Measurements from ENCODE around the gene KCNQ1.

Gene KCNQ1

GRCh38 chr11:2696455-2696854 lies 251.6 kb downstream of the KCNQ1 start:
- Mint-ChIP-seq H3K9me3 (no peaks in the 10 kb centered on the region), H3K4me3 (no peak overlapping the region), H3K27ac (no peak overlapping the region), H3K27me3 (peaks cover 12% of the 10 kb centered on the region), H3K4me1 (peaks cover 16% of the 10 kb centered on the region), H3K36me3 (peaks cover 11% of the 10 kb centered on the region)
- CTCF ChIA-PET = no interaction called here
- DNase-seq = no peak

GRCh38 chr11:2697866-2698265 lies 253.1 kb downstream of the KCNQ1 start:
- DNase-seq = peak; percentile 3
- H3K27ac Mint-ChIP-seq = no peak overlapping the region
- CTCF ChIA-PET = no interaction called here
- no peak overlapping the region for H3K4me3 Mint-ChIP-seq
- H3K9me3 Mint-ChIP-seq = no peaks in the 10 kb centered on the region
- peaks cover 12% of the 10 kb centered on the region for H3K27me3 Mint-ChIP-seq
- peaks cover 16% of the 10 kb centered on the region for H3K4me1 Mint-ChIP-seq
- H3K36me3 Mint-ChIP-seq = peaks cover 11% of the 10 kb centered on the region

DNA sequence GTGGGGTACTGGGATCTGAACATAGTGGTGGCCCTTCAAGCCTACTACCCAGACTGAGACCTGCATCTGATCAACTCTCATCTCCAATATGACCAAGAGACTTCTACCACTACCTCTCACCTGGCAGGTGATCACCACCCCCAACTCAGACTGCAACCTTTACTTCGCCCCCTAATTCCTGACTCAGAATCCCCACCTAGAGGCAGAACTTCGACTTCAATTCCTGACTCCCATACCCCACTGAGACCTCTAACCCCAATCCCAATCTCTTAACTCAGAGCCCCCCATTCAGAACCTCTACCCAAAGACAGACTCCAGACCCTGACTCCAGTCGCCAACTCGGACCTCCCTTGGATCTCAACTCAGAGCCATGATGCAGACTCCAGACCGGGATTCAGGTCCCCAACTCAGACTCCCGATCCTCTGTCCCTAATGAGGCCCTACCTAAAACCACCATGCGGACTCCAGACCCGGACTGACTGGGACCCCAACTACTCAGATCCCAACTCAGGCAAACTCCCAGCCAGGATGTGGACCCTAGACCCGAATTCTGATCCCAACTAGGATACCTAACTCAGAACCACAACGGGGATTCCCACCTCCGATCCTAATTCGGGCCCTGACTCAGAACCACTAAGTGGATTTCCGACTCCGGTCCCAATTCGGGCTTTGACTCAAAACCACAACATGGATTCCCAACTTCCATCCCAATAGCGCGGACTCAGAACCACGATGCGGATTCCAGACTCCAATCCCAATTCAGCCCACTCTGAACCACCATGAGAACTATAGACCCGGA lies 253.8 kb downstream of the KCNQ1 start:
- H3K36me3 Mint-ChIP-seq = peaks cover 11% of the 10 kb centered on the region
- peaks cover 16% of the 10 kb centered on the region for H3K4me1 Mint-ChIP-seq
- CTCF ChIA-PET = no interaction called here

DNA sequence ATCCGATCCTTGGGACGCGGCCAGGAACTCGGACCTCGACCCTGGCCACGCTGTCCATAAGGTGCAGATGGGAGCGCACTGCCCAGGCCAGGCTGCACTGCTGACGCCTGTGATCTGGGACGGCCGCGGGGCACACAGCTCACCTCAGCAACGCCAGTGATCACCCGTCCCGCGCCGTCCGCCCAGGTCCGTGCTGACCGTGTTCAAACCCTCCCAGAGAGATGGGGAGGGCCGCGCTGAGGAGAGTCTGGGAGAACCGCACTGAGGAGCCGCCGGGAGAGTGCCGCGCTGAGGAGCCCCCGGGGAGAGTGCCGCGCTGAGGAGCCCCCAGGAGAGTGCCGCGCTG lies 254.3 kb downstream of the KCNQ1 start:
- H3K4me1 Mint-ChIP-seq = peaks cover 16% of the 10 kb centered on the region
- H3K4me3 Mint-ChIP-seq = peak overlapping the region; percentile 78
- H3K36me3 Mint-ChIP-seq = peaks cover 11% of the 10 kb centered on the region
- peak overlapping the region; percentile 60 for H3K27ac Mint-ChIP-seq
- DNase-seq = peak; percentile 29
- no peaks in the 10 kb centered on the region for H3K9me3 Mint-ChIP-seq
- CTCF ChIA-PET = no interaction called here
- peaks cover 12% of the 10 kb centered on the region for H3K27me3 Mint-ChIP-seq

More for the DNA sequence above, 253.8 kb downstream of the KCNQ1 start:
- H3K9me3 Mint-ChIP-seq = no peaks in the 10 kb centered on the region
- no peak overlapping the region for H3K27ac Mint-ChIP-seq
- H3K4me3 Mint-ChIP-seq = peak overlapping the region; percentile 78
- DNase-seq = peak; percentile 5
- peaks cover 12% of the 10 kb centered on the region for H3K27me3 Mint-ChIP-seq

DNA sequence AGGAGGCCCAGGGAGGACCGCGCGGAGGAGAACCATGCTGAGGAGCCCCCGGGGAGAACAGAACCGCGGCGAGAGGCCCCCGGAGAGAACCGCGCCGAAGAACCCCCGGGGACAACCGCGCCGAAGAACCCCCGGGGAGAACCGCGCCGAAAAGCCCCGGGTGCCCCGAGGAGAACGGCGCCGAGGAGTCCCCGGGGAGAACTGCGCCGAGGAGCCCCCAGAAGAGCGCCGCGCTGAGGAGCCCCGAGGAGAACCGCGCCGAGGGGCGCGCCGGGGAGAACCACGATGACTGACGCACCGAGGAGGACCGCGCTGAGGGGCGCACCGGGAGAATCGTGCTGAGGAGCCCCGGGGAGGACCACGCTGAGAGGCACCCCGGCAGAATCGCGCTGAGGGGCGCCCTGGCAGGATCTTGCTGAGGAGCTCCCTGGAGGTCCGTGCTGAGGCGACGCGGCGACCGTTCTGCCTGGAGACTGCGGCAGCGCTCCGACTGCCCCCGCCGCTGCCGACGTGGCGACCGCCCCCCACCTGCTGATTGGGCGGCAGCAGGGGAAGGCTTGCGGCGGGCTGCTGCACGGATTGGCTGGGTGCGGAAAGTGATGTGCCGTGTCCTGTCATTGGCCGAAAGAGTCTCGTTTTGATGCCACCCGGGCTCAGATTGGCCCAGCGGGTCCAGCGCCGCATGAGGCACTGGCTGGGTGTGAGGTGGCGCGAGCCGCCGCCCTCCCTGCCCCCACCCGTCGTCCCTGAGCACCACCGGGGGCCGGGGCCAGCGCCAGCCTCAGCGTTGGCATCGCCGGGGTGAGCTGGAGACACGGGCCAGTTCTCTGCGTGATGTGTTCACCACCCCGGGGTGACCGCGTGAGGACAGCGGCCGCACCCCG lies 255.0 kb downstream of the KCNQ1 start, which contains the start of gene KCNQ1OT1:
Gene KCNQ1OT1, minus strand, starts transcription at position 464 of the 884 bp plus-strand sequence.
- CTCF ChIA-PET = no interaction called here
- H3K36me3 Mint-ChIP-seq = peaks cover 11% of the 10 kb centered on the region

GRCh38 chr11:2700415-2701211 lies 255.8 kb downstream of the KCNQ1 start:
- peak; percentile 63 for DNase-seq
- CTCF ChIA-PET = no interaction called here
- Mint-ChIP-seq H3K4me3 (peak overlapping the region; percentile 71), H3K36me3 (peaks cover 11% of the 10 kb centered on the region), H3K27ac (peak overlapping the region; percentile 74), H3K27me3 (peaks cover 12% of the 10 kb centered on the region), H3K9me3 (no peaks in the 10 kb centered on the region), H3K4me1 (peaks cover 16% of the 10 kb centered on the region)

More for the DNA sequence above, 255.0 kb downstream of the KCNQ1 start, which contains the start of gene KCNQ1OT1:
- no peaks in the 10 kb centered on the region for H3K9me3 Mint-ChIP-seq
- peak within 1 kb of the TSS; percentile 78 for H3K4me3 Mint-ChIP-seq
- peaks cover 16% of the 10 kb centered on the region for H3K4me1 Mint-ChIP-seq
- DNase-seq = peak; percentile 90
- H3K27ac Mint-ChIP-seq = peak within 1 kb of the TSS; percentile 74
- H3K27me3 Mint-ChIP-seq = peaks cover 12% of the 10 kb centered on the region

DNA sequence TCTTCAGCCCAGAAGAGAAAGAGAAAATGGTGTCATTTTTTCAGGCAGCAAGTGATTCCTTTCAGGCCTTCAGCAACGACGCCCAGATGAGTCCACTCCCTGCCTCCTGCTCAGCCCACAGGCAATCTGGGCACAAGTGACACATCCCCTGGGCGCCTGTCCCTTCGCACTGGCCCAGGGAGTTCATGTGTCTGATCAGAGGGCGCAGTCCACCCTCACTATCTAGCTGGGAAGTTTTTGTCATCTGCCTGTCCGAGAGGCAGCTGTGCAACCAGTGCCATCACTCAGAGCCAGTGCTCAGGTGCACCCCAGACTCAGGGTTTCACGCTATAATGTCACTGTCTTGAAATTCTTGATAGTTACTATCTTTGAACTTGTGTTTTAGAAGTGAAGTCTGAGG lies 256.4 kb downstream of the KCNQ1 start:
- peaks cover 12% of the 10 kb centered on the region for H3K27me3 Mint-ChIP-seq
- peaks cover 16% of the 10 kb centered on the region for H3K4me1 Mint-ChIP-seq
- H3K27ac Mint-ChIP-seq = peak overlapping the region; percentile 74
- peaks cover 4% of the 10 kb centered on the region for H3K9me3 Mint-ChIP-seq
- CTCF ChIA-PET = no interaction called here
- no peak for DNase-seq
- peaks cover 13% of the 10 kb centered on the region for H3K36me3 Mint-ChIP-seq
- H3K4me3 Mint-ChIP-seq = peak overlapping the region; percentile 66

DNA sequence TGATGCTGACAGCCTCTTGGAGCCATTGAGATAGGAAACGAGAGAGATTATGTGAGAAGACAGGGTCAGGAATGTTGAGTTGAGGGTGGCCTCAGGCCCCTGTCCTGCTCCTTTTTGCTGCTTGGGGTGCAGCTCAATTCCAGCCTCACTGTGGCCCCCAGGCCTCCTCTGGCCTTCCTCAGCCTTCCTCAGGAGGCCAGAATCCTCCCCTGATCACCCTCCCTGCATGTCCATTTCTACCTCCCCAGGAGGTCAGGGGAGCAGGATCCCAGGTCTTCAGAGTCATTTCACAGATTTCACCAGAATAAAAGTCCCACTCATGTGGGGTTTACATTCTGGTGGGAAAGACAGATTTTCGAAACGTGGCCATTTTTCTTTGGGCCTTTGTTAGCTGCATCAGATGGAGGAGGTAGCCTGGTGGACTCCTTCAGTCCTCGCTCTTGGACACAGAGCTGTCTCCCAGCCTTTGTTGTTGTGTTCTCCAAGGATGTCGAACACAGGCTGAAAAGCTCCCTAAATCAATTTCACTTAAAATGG lies 257.2 kb downstream of the KCNQ1 start:
- Mint-ChIP-seq H3K27ac (peak overlapping the region; percentile 49), H3K9me3 (peaks cover 4% of the 10 kb centered on the region), H3K4me3 (peak overlapping the region; percentile 66), H3K4me1 (peaks cover 16% of the 10 kb centered on the region), H3K27me3 (peaks cover 12% of the 10 kb centered on the region), H3K36me3 (peaks cover 11% of the 10 kb centered on the region)
- no peak for DNase-seq
- CTCF ChIA-PET = interaction anchor here (1.2 kb wide), 1 partner anchor 18 kb away, joined by 3 read pairs; no protein-coding TSS in a partner anchor

DNA sequence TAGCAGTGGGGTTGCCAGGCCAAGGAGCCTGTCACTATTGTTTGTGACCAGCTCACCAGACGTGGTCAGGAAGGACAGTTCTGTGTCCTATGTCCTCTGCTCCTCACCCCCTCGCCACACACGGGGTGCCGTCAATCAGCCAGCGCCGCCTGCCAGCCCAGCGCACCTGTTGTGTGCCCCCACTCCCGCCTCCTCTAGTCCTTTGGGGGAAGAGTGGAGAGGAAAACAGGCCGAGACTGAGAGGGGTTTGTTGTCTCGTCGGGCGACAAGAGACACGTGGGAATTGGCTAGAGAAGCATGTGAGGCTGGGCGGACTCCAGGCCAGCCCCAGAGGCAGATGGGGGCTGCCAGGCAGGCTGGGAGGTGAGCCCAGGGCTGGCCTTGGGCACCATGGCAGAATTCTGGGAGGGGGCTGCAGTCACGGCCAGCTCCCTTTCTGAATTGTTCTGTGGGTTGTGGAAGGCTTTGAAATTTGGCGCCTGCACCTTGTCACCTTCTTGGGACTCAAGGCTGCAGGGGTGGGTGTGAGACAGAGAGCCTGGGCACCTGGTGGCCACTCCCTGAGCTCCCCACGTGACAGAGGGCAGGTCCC lies 258.1 kb downstream of the KCNQ1 start:
- peaks cover 16% of the 10 kb centered on the region for H3K4me1 Mint-ChIP-seq
- peaks cover 4% of the 10 kb centered on the region for H3K9me3 Mint-ChIP-seq
- H3K36me3 Mint-ChIP-seq = peaks cover 11% of the 10 kb centered on the region
- no peak overlapping the region for H3K27ac Mint-ChIP-seq
- H3K27me3 Mint-ChIP-seq = peaks cover 12% of the 10 kb centered on the region
- CTCF ChIA-PET = interaction anchor here (1.2 kb wide), 1 partner anchor 19 kb away, joined by 3 read pairs; no protein-coding TSS in a partner anchor
- no peak overlapping the region for H3K4me3 Mint-ChIP-seq
- DNase-seq = no peak

DNA sequence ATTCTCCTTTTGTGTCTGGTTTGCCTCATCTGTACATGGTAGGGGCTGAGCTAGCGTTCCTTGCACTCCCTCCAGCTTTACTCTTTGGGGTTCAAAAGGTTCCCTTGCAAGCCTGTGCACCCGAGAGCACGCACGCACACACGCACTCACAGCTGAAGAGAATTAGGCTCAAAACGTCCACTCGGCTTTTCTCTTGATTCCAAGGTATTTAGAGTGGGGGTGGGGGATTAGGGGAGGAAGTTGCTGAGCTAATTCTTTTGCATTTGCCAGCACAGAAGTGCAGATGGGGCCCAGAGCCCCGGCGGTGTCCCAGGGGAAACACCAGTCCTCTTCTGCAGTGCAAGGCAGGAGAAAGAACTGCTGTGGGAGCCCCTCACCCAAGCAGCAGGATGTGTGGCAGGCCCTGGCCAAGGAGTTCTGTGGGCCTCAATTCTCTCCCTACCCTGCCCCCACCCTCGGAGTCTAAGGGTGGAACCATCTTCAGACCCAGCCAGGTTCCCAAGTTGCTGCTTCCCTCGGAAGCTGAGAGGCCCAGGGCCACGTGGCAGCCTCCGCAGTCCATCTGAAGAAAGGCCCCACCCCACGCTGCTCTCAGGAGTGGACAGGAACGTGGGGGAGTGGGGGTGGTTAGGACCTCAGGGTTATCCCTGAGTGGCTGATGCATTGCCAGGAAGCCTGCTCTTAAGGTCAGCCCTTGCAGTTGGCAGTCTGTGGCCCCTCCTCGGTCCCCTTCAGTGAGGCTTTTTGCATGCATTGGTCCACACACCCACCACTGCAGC lies 258.7 kb downstream of the KCNQ1 start:
- Mint-ChIP-seq H3K27ac (no peak overlapping the region), H3K4me3 (no peak overlapping the region), H3K9me3 (peaks cover 4% of the 10 kb centered on the region), H3K4me1 (peaks cover 12% of the 10 kb centered on the region), H3K36me3 (peaks cover 8% of the 10 kb centered on the region), H3K27me3 (peaks cover 8% of the 10 kb centered on the region)
- CTCF ChIA-PET = no interaction called here
- DNase-seq = no peak

GRCh38 chr11:2704356-2704755 lies 259.5 kb downstream of the KCNQ1 start:
- CTCF ChIA-PET = no interaction called here
- Mint-ChIP-seq H3K27me3 (peaks cover under 1% of the 10 kb centered on the region), H3K36me3 (peaks cover 2% of the 10 kb centered on the region), H3K4me1 (peaks cover 5% of the 10 kb centered on the region), H3K27ac (no peak overlapping the region), H3K9me3 (peaks cover 4% of the 10 kb centered on the region), H3K4me3 (no peak overlapping the region)
- DNase-seq = no peak

DNA sequence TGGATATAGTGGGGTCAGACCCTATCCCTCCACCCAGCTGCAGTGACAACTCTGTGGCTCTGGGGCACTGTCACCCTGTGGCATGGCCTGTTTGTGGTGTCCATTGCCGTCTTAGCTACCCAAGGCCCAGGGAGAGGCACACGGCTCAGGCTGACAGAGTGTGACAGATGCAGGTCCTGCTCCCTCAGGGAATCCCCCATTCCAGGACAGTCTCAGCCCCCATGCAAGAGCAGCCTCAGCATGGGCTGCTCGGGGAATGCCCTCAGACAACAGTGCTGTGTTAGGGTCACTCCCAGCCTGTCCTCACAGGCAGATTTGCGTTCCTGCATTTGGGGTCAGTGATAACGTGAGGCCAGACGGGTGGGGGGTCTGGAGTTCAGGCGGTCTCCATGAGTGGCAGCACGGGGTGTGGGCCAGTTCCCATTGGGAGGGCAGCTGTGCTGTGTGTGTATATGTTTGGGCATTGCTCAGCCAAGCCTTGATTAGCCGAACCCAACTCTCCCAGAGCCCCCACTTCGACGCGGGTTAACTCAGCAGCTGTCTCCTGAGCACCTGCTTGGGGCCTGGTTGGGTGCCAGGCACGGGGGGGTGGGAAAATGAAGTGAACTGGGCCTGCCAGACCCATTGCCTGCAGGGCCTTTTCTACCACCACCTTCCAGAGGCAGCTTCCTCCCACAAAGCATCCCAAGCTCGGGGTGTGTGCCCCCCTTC lies 260.2 kb downstream of the KCNQ1 start:
- H3K27me3 Mint-ChIP-seq = no peaks in the 10 kb centered on the region
- H3K36me3 Mint-ChIP-seq = peaks cover 2% of the 10 kb centered on the region
- no peak overlapping the region for H3K4me3 Mint-ChIP-seq
- no peak overlapping the region for H3K27ac Mint-ChIP-seq
- CTCF ChIA-PET = no interaction called here
- H3K9me3 Mint-ChIP-seq = peaks cover 4% of the 10 kb centered on the region
- H3K4me1 Mint-ChIP-seq = peaks cover 5% of the 10 kb centered on the region
- DNase-seq = no peak

All from activated naive CD4-positive, alpha-beta T cell treated with anti-CD3 and anti-CD28 coated beads, Interleukin-2, amount 10 ng/mL, durations not matched to agents 7 days and 5 days (primary cell).